Testis (tissue), 3 donors: ENCODE data around the gene BCKDHB. TPM values are rescaled to one million over a fixed set of nuclear protein-coding genes. Genes with fewer than 3 reads are reported as not detected.

Experiments
- DNase-seq: peaks from one replicate; pipeline ENCODE4 v3.0.0-alpha.2; 2019
- H3K27ac ChIP-seq, 2 donors: fragments of 200-600 bp; sonication (generic); one replicate each; pipeline ENCODE4 v1.5.1; 2019
- H3K27me3 ChIP-seq: fragments of 200-600 bp; sonication (generic); one replicate; pipeline ENCODE4 v1.5.1; 2019
- H3K36me3 ChIP-seq: fragments of 200-600 bp; sonication (generic); one replicate; pipeline ENCODE4 v1.5.1; 2017; ENCODE audit warnings: low read depth; ENCODE audit errors: missing control alignments
- H3K4me1 ChIP-seq: fragments of 200-600 bp; sonication (generic); one replicate; pipeline ENCODE4 v1.5.1; 2019
- H3K4me3 ChIP-seq, 2 donors: fragments of 200-600 bp; sonication (generic); one replicate each; pipeline ENCODE4 v1.5.1; 2017 to 2019
- H3K9me3 ChIP-seq: fragments of 200-600 bp; sonication (generic); one replicate; pipeline ENCODE4 v1.5.1; 2017
- CTCF ChIP-seq, 3 experiments: fragments of 450-650 bp in 2 of 3; fragments of 200-600 bp in 1 of 3; sonication (generic) in 1 of 3; IDR thresholded peaks; one replicate each; pipeline ENCODE4 v1.5.1; 2016 to 2019; ENCODE audit warnings: antibody characterized with exemption in 3 of 3, mild to moderate bottlenecking in 2 of 3, moderate library complexity in 1 of 3
- POLR2A ChIP-seq: fragments of 450-650 bp; IDR thresholded peaks from one replicate; pipeline ENCODE4 v1.6.1; 2017; ENCODE audit warnings: antibody characterized with exemption, mild to moderate bottlenecking, moderate library complexity
- WGBS, 2 donors: methylation state at CpG; one replicate each; pipeline ENCODE4 v1.1.5; 2018; 5-methylcytosine and 5-hydroxymethylcytosine counted together
- intact Hi-C: fragments of 100-400 bp; cut with DNase I; formaldehyde crosslinking; loops from one replicate; pipeline ENCODE4 v1.15.1; 2023; ENCODE audit warnings: low total_unique reads
- polyA plus RNA-seq: library from polyadenylated mRNA; stranded (reverse); fragments of 350-450 nt; fragmentation: Illumina TruSeq; extraction: RNeasy Lipid Tissue Mini Kit (QIAGEN cat#74804); gene quantifications from one replicate; pipeline ENCODE4 v1.2.3, GENCODE V29; 2014; ENCODE audit warnings: low read depth, low replicate concordance; ENCODE audit not compliant: insufficient read depth
- total RNA-seq, 2 donors: library from RNA; depleted of rRNA; stranded (reverse); fragments of >200 nt; gene quantifications; one replicate each; pipeline ENCODE4 v1.2.3, GENCODE V29; 2016

BCKDHB gene
- total and polyA plus RNA-seq, 3 donors from 2014 or later = 22.6 to 29.0 (median 23.3) TPM

- Histone ChIP-seq H3K4me3 (no peak overlapping the region), H3K4me1 (no peaks in the 10 kb centered on the region), H3K36me3 (no peaks in the 10 kb centered on the region), H3K27ac (no peak overlapping the region), H3K9me3 (no peaks in the 10 kb centered on the region), H3K27me3 (no peaks in the 10 kb centered on the region)
- DNase-seq = no peak
- TF ChIP-seq CTCF (IDR thresholded peaks at IDR 0.05) = no peak
- TF ChIP-seq POLR2A = no peak
- intact Hi-C loops = no loop called here
- WGBS, 2 donors = 76 to 84% methylated on average over 3 of the region's 3 CpGs
Observed at GRCh38 chr6:80223743-80224212, 117.3 kb downstream of the BCKDHB start.

- H3K9me3 ChIP-seq = no peaks in the 10 kb centered on the region
- intact Hi-C loops = no loop called here
- H3K27me3 ChIP-seq = no peaks in the 10 kb centered on the region
- H3K36me3 ChIP-seq = no peaks in the 10 kb centered on the region
- no peak for DNase-seq
- H3K4me1 ChIP-seq = no peaks in the 10 kb centered on the region
- no peak overlapping the region for H3K27ac ChIP-seq
- H3K4me3 ChIP-seq = no peak overlapping the region
- no peak for TF ChIP-seq CTCF (IDR thresholded peaks at IDR 0.05)
- no peak for TF ChIP-seq POLR2A
- 89 to 90% methylated on average over 3 of the region's 3 CpGs for WGBS, 2 donors
Observed at GRCh38 chr6:80226151-80226550, 119.7 kb downstream of the BCKDHB start.

- Histone ChIP-seq H3K4me3 (no peak overlapping the region), H3K9me3 (no peaks in the 10 kb centered on the region), H3K4me1 (no peaks in the 10 kb centered on the region), H3K27me3 (no peaks in the 10 kb centered on the region), H3K36me3 (no peaks in the 10 kb centered on the region), H3K27ac (no peak overlapping the region)
- DNase-seq = no peak
- 81 to 87% methylated on average over 5 of the region's 5 CpGs for WGBS, 2 donors
- TF ChIP-seq POLR2A = no peak
- TF ChIP-seq CTCF (IDR thresholded peaks at IDR 0.05) = no peak
- intact Hi-C loops = no loop called here
Observed at GRCh38 chr6:80226699-80227098, 120.2 kb downstream of the BCKDHB start.

GRCh38 chr6:80227545-80228105 is 121.2 kb downstream of the BCKDHB start:
- no peaks in the 10 kb centered on the region for H3K27me3 ChIP-seq
- H3K36me3 ChIP-seq = no peaks in the 10 kb centered on the region
- WGBS, 2 donors = 84 to 92% methylated on average over 2 of the region's 2 CpGs
- intact Hi-C loops = no loop called here
- no peak overlapping the region for H3K4me3 ChIP-seq
- H3K9me3 ChIP-seq = no peaks in the 10 kb centered on the region
- TF ChIP-seq CTCF (IDR thresholded peaks at IDR 0.05) (no peak), POLR2A (no peak)
- DNase-seq = no peak
- no peak overlapping the region for H3K27ac ChIP-seq
- no peaks in the 10 kb centered on the region for H3K4me1 ChIP-seq

GRCh38 chr6:80233262-80233661 is 126.8 kb downstream of the BCKDHB start:
- H3K9me3 ChIP-seq = no peaks in the 10 kb centered on the region
- TF ChIP-seq POLR2A (no peak), CTCF (IDR thresholded peaks at IDR 0.05) (no peak)
- DNase-seq = no peak
- WGBS, 2 donors = 67 to 91% methylated on average over 1 of the region's 1 CpG
- H3K27me3 ChIP-seq = no peaks in the 10 kb centered on the region
- no peak overlapping the region for H3K27ac ChIP-seq
- intact Hi-C loops = no loop called here
- H3K36me3 ChIP-seq = no peaks in the 10 kb centered on the region
- H3K4me3 ChIP-seq = no peak overlapping the region
- H3K4me1 ChIP-seq = no peaks in the 10 kb centered on the region
